ENCODE data around the gene PTMS. TPM values are rescaled to one million over a fixed set of nuclear protein-coding genes. Genes with fewer than 3 reads are reported as not detected.

Gene PTMS
- total and polyA plus RNA-seq, 4 donors = 65.6 to 801 (median 249) TPM

- Histone ChIP-seq H3K4me3 (no peak overlapping the region), H3K36me3 (ENCODE audit: control insufficient read depth in 4 of 4, insufficient read depth in 4 of 4, low read length in 4 of 4) (peaks cover 0 to 23% (median 14%) of the 10 kb centered on the region in 4 donors), H3K27ac (ENCODE audit: low read depth in 1 of 2, low read length in 1 of 2) (no peak overlapping the region), H3K27me3 (ENCODE audit: control insufficient read depth in 3 of 3, insufficient read depth in 3 of 3, low read length in 2 of 3) (peaks cover 0 to 2% (median 0%) of the 10 kb centered on the region in 3 donors), H3K4me1 (ENCODE audit: control insufficient read depth in 5 of 5, insufficient read depth in 5 of 5, low read length in 5 of 5) (peaks cover 5 to 39% (median 17%) of the 10 kb centered on the region in 5 donors), H3K9ac (ENCODE audit: insufficient read depth in 1 of 2, low read length in 2 of 2) (no peak overlapping the region), H3K9me3 (ENCODE audit: control insufficient read depth in 4 of 4, insufficient read depth in 3 of 4, low read length in 3 of 4) (peaks cover 0 to 2% (median 0%) of the 10 kb centered on the region in 4 donors)
- no peak for DNase-seq
- WGBS, 2 donors = 76 to 81% methylated on average over 19 to 21 of the region's 21 CpGs
- no peak for TF ChIP-seq CTCF (IDR thresholded peaks at IDR 0.05; ENCODE audit: control extremely low read depth, extremely low read depth)
- ATAC-seq (ENCODE audit: insufficient read depth, low FRiP score) = no peak
Measured at GRCh38 chr12:6772726-6773589, 6.8 kb downstream of the PTMS start.

GRCh38 chr12:6773590-6774351, 7.6 kb downstream of the PTMS start:
- Histone ChIP-seq H3K4me3 (no peak overlapping the region), H3K4me1 (ENCODE audit: control insufficient read depth in 5 of 5, insufficient read depth in 5 of 5, low read length in 5 of 5) (peaks cover 0 to 38% (median 15%) of the 10 kb centered on the region in 5 donors), H3K27me3 (ENCODE audit: control insufficient read depth in 3 of 3, insufficient read depth in 3 of 3, low read length in 2 of 3) (peaks cover 0 to 2% (median 0%) of the 10 kb centered on the region in 3 donors), H3K9ac (ENCODE audit: insufficient read depth in 1 of 2, low read length in 2 of 2) (no peak overlapping the region), H3K27ac (ENCODE audit: low read depth in 1 of 2, low read length in 1 of 2) (no peak overlapping the region), H3K9me3 (ENCODE audit: control insufficient read depth in 4 of 4, insufficient read depth in 3 of 4, low read length in 3 of 4) (peaks cover 0 to 2% (median 0%) of the 10 kb centered on the region in 4 donors), H3K36me3 (ENCODE audit: control insufficient read depth in 4 of 4, insufficient read depth in 4 of 4, low read length in 4 of 4) (peaks cover 0 to 23% (median 14%) of the 10 kb centered on the region in 4 donors)
- WGBS, 2 donors = 25 to 49% methylated on average over 47 to 60 of the region's 60 CpGs
- DNase-seq = peak in 1 of 3 donors; percentile 29
- no peak for ATAC-seq (ENCODE audit: insufficient read depth, low FRiP score)
- no peak for TF ChIP-seq CTCF (IDR thresholded peaks at IDR 0.05; ENCODE audit: control extremely low read depth, extremely low read depth)

- Histone ChIP-seq H3K4me1 (ENCODE audit: control insufficient read depth in 5 of 5, insufficient read depth in 5 of 5, low read length in 5 of 5) (peaks cover 0 to 36% (median 7%) of the 10 kb centered on the region in 5 donors), H3K27ac (ENCODE audit: low read depth in 1 of 2, low read length in 1 of 2) (peak overlapping the region in 1 of 2 donors; percentile 33), H3K9me3 (ENCODE audit: control insufficient read depth in 4 of 4, insufficient read depth in 3 of 4, low read length in 3 of 4) (peaks cover 0 to 2% (median 0%) of the 10 kb centered on the region in 4 donors), H3K9ac (ENCODE audit: insufficient read depth in 1 of 2, low read length in 2 of 2) (no peak overlapping the region), H3K36me3 (ENCODE audit: control insufficient read depth in 4 of 4, insufficient read depth in 4 of 4, low read length in 4 of 4) (peaks cover 0 to 22% (median 12%) of the 10 kb centered on the region in 4 donors), H3K4me3 (no peak overlapping the region), H3K27me3 (ENCODE audit: control insufficient read depth in 3 of 3, insufficient read depth in 3 of 3, low read length in 2 of 3) (peaks cover 0 to 2% (median 0%) of the 10 kb centered on the region in 3 donors)
- ATAC-seq (ENCODE audit: insufficient read depth, low FRiP score) = no peak
- 74 to 79% methylated on average over 15 of the region's 15 CpGs for WGBS, 2 donors
- peak in 1 of 3 donors; percentile 67 for DNase-seq
- TF ChIP-seq CTCF (IDR thresholded peaks at IDR 0.05; ENCODE audit: control extremely low read depth, extremely low read depth) = no peak
Measured at GRCh38 chr12:6774499-6775062, 8.4 kb downstream of the PTMS start.

All from lung (tissue), 12 donors.